GM12878 (cell line): Measurements from ENCODE around the gene SLC37A1. TPM values are rescaled to one million over a fixed set of nuclear protein-coding genes. Genes with fewer than 3 reads are reported as not detected.

Source experiments
- ATAC-seq: fragments of 200-7000 bp; cut with Tn5 transposase; 3 replicates; pipeline ENCODE4 v1.9.1; 2020; ENCODE audit warnings: mild to moderate bottlenecking, moderate library complexity
- BruUV-seq: library from RNA; stranded (reverse); fragments of 400-500 nt; replicated peaks from 2 replicates; lab custom pipeline; 2021; lab: Mats Ljungman, UMichigan
- CTCF ChIA-PET: fragments of 300-600 bp; sonication (Branson Sonifier 250); formaldehyde crosslinking; extraction: SDS; loops from one replicate; lab custom pipeline; 2021; ENCODE audit warnings: inconsistent platforms; lab: Yijun Ruan, JAX
- POLR2A ChIA-PET: fragments of 350-600 bp; formaldehyde crosslinking; extraction: SDS; loops from one replicate; lab custom pipeline; 2021; ENCODE audit warnings: inconsistent platforms; lab: Charles Lee
- RAD21 ChIA-PET: fragments of 300-600 bp; sonication (Branson Sonifier 250); formaldehyde crosslinking; loops from one replicate; lab custom pipeline; 2023; ENCODE audit warnings: antibody characterized with exemption; ENCODE audit not compliant: unreplicated experiment; lab: Charles Lee
- SMC1A ChIA-PET: fragments of 300-600 bp; sonication (Branson Sonifier 250); formaldehyde crosslinking; loops from one replicate; lab custom pipeline; 2023; ENCODE audit not compliant: unreplicated experiment, uncharacterized antibody; lab: Charles Lee
- DNase-seq: peaks from one replicate; pipeline ENCODE4 v3.0.0-alpha.2; 2011; ENCODE audit warnings: low read depth, low spot score
- FAIRE-seq: peaks from 3 replicates; lab custom pipeline; 2011; peaks lifted over from hg19 to GRCh38; lab: Jason Lieb, UNC
- H2AFZ ChIP-seq: 2 replicates; pipeline ENCODE4 v1.6.0; 2011; ENCODE audit warnings: low read depth, low read length, control low read depth; ENCODE audit not compliant: control insufficient read depth
- H3K27ac ChIP-seq: 2 replicates; pipeline ENCODE4 v1.5.1; 2011; ENCODE audit warnings: control low read depth; ENCODE audit not compliant: control insufficient read depth, insufficient read depth
- H3K27me3 ChIP-seq, 2 experiments: replicated peaks in 1 of 2; 2 replicates each; pipeline versions ENCODE4 v1.6.0 to v1.6.1; 2011; ENCODE audit warnings: low read length in 1 of 2; ENCODE audit not compliant: control insufficient read depth in 2 of 2, insufficient read depth in 2 of 2
- H3K36me3 ChIP-seq, 2 experiments: 2 replicates each; pipeline ENCODE4 v1.5.1; 2011; ENCODE audit warnings: low read length in 1 of 2; ENCODE audit not compliant: control insufficient read depth in 2 of 2, insufficient read depth in 2 of 2
- H3K4me1 ChIP-seq: 2 replicates; pipeline ENCODE4 v1.6.1; 2011; ENCODE audit warnings: mild to moderate bottlenecking, low read length, moderate library complexity, mixed read lengths; ENCODE audit not compliant: control insufficient read depth, insufficient read depth
- H3K4me2 ChIP-seq: 2 replicates; pipeline ENCODE4 v1.6.0; 2011; ENCODE audit warnings: control low read depth; ENCODE audit not compliant: control insufficient read depth, insufficient read depth
- H3K4me3 ChIP-seq: fragments of 200-600 bp; sonication (generic); 2 replicates; pipeline ENCODE4 v1.5.1; 2016
- H3K79me2 ChIP-seq: 2 replicates; pipeline ENCODE4 v1.6.0; 2011; ENCODE audit warnings: low read length; ENCODE audit not compliant: control insufficient read depth, insufficient read depth
- H3K9ac ChIP-seq: 2 replicates; pipeline ENCODE4 v1.8.0; 2011; ENCODE audit warnings: low read length, control low read depth, mixed read lengths; ENCODE audit not compliant: control insufficient read depth, insufficient read depth
- H3K9me3 ChIP-seq: replicated peaks from 3 replicates; pipeline ENCODE4 v1.5.1; 2011; ENCODE audit warnings: mild to moderate bottlenecking, low read length; ENCODE audit not compliant: control insufficient read depth, insufficient read depth
- H4K20me1 ChIP-seq: 2 replicates; pipeline ENCODE4 v1.6.0; 2011; ENCODE audit not compliant: control insufficient read depth, insufficient read depth
- ATF7 ChIP-seq: fragments of 450-650 bp; IDR thresholded peaks from 2 replicates; pipeline ENCODE4 v1.6.1; 2016; ENCODE audit warnings: low read depth, mild to moderate bottlenecking
- HSF1 ChIP-seq: fragments of 150-350 bp; IDR thresholded peaks from 2 replicates; pipeline ENCODE4 v1.6.1; 2014; ENCODE audit warnings: mild to moderate bottlenecking, low read depth, low read length
- MTA2 ChIP-seq: fragments of 450-650 bp; IDR thresholded peaks from 2 replicates; pipeline ENCODE4 v1.6.1; 2016; ENCODE audit warnings: low read depth, mild to moderate bottlenecking, moderate library complexity
- NFXL1 ChIP-seq: fragments of 450-650 bp; IDR thresholded peaks from 2 replicates; pipeline ENCODE4 v1.6.1; 2017; ENCODE audit warnings: antibody characterized with exemption, mild to moderate bottlenecking, borderline replicate concordance
- RB1 ChIP-seq: fragments of 450-650 bp; formaldehyde crosslinking; IDR thresholded peaks from 2 replicates; pipeline ENCODE4 v1.6.1; 2017; ENCODE audit warnings: mild to moderate bottlenecking, borderline replicate concordance
- RUNX3 ChIP-seq: IDR thresholded peaks from 2 replicates; pipeline ENCODE4 v1.6.1; 2012; ENCODE audit warnings: low read length, inconsistent platforms
- USF2 ChIP-seq: IDR thresholded peaks from 2 replicates; pipeline ENCODE4 v1.6.1; 2011; ENCODE audit warnings: low read depth, low read length, improper control_type of control experiment, borderline replicate concordance
- ZNF592 ChIP-seq: fragments of 450-650 bp; IDR thresholded peaks from 2 replicates; pipeline ENCODE4 v1.6.1; 2017; ENCODE audit warnings: mild to moderate bottlenecking, moderate library complexity
- WGBS: methylation state at CpG from one replicate; pipeline ENCODE4 v1.1.6; 2016; ENCODE audit warnings: low lambda C conversion rate; ENCODE audit not compliant: insufficient replicate concordance, insufficient coverage; ENCODE audit errors: missing lambda C conversion rate; 5-methylcytosine and 5-hydroxymethylcytosine counted together
- in situ Hi-C: fragments of 300-500 bp; cut with MboI; formaldehyde crosslinking; loops from 9 replicates; pipeline ENCODE4 v1.14.3; 2018; ENCODE audit warnings: mixed read lengths
- intact Hi-C: fragments of 100-400 bp; cut with micrococcal nuclease; formaldehyde crosslinking; loops from one replicate; pipeline ENCODE4 v1.14.2; 2022; ENCODE audit not compliant: unreplicated experiment
- polyA plus RNA-seq, 11 experiments: library from polyadenylated mRNA; depleted of rRNA in 4 of 11; unstranded in 6 of 11; stranded (reverse) in 5 of 11; fragments of >200 nt; fragmentation: Nextera tagmentation in 4 of 11; fragmentation: Illumina TruSeq in 1 of 11; extraction: Ambion mirVana in 4 of 11; extraction: Trizol in 1 of 11; gene quantifications; 1 replicate in 1 of 11; 2 replicates in 10 of 11; pipeline versions ENCODE4 v1.2.1 to v1.2.3, GENCODE V29; 2011 to 2016; ENCODE audit warnings: inconsistent platforms in 2 of 11, missing spikeins in 2 of 11, low read depth in 1 of 11
- total RNA-seq, 4 experiments: library from RNA; depleted of rRNA in 3 of 4; stranded (reverse); fragments of >200 nt in 3 of 4; fragmentation: Illumina TruSeq in 1 of 4; extraction: Trizol in 1 of 4; gene quantifications; 2 replicates each; pipeline versions ENCODE4 v1.2.1 to v1.2.3, GENCODE V29; 2013 to 2021

Gene SLC37A1
- total and polyA plus RNA-seq, 10 of the 15 experiments (the other 5 are each of a cell fraction or from before 2014, with no cell fraction given) = 1.1 to 35.5 (median 24.4) TPM

- H3K27ac ChIP-seq = no peak overlapping the region
- RAD21 ChIA-PET = interaction anchor here (0.9 to 1.7 kb wide), 6 partner anchors 24 to 57 kb away, joined by 3 to 9 read pairs (median 4); no protein-coding TSS in a partner anchor
Measured at GRCh38 chr21:42512346-42513034, 1.2 kb upstream of the SLC37A1 start.

More at GRCh38 chr21:42512346-42513034, 1.2 kb upstream of the SLC37A1 start:
- no TSS peak for BruUV-seq
- ChIA-PET CTCF (interaction anchor here (0.9 to 4.9 kb wide), 5 partner anchors 11 to 58 kb away, joined by 3 to 25 read pairs (median 4); no protein-coding TSS in a partner anchor), POLR2A (interaction anchor here (0.6 to 7.1 kb wide), 4 partner anchors 13 to 476 kb away, joined by 4 to 82 read pairs (median 28); no protein-coding TSS in a partner anchor), SMC1A (interaction anchor here (0.7 to 7.1 kb wide), 8 partner anchors 9 to 44 kb away, joined by 3 to 78 read pairs (median 6); no protein-coding TSS in a partner anchor)
- ATAC-seq (no peak), DNase-seq (no peak), FAIRE-seq (no peak)
- H3K4me3 ChIP-seq = no peak overlapping the region
- H3K9me3 ChIP-seq = no peaks in the 10 kb centered on the region
- intact Hi-C loops (no loop called here), in situ Hi-C loops (no loop called here)
- H3K9ac ChIP-seq = no peak overlapping the region
- H3K36me3 ChIP-seq = no peaks in the 10 kb centered on the region
- peaks cover 16% of the 10 kb centered on the region for H3K79me2 ChIP-seq
- H4K20me1 ChIP-seq = no peaks in the 10 kb centered on the region
- no peaks in the 10 kb centered on the region for H3K27me3 ChIP-seq
- peaks cover 11% of the 10 kb centered on the region for H3K4me1 ChIP-seq
- 96% methylated on average over 15 of the region's 16 CpGs for WGBS
- H2AFZ ChIP-seq = no peak overlapping the region
- no peak for TF ChIP-seq ATF7
- TF ChIP-seq ZNF592 = no peak
- no peak for TF ChIP-seq NFXL1
- no peak for TF ChIP-seq RUNX3
- no peak for TF ChIP-seq MTA2
- no peak for TF ChIP-seq HSF1
- no peak for TF ChIP-seq RB1
- no peak for TF ChIP-seq USF2
- H3K4me2 ChIP-seq = no peak overlapping the region
